HG03066 (cell line): ENCODE measurements around the gene SCTR.

Experiments used
- ATAC-seq: cut with Tn5 transposase; IDR thresholded peaks from one replicate; pipeline ENCODE4 v1.9.1; 2021; ENCODE audit warnings: low read depth; ENCODE audit not compliant: unreplicated experiment

The SCTR gene

GRCh38 chr2:119525614-119526013 is 1.3 kb upstream of the SCTR start:
- no peak for ATAC-seq

GRCh38 chr2:119523383-119523951 is 816 bp downstream of the SCTR start:
- no peak for ATAC-seq

GRCh38 chr2:119522671-119523070 is 1.6 kb downstream of the SCTR start:
- no peak for ATAC-seq

DNA sequence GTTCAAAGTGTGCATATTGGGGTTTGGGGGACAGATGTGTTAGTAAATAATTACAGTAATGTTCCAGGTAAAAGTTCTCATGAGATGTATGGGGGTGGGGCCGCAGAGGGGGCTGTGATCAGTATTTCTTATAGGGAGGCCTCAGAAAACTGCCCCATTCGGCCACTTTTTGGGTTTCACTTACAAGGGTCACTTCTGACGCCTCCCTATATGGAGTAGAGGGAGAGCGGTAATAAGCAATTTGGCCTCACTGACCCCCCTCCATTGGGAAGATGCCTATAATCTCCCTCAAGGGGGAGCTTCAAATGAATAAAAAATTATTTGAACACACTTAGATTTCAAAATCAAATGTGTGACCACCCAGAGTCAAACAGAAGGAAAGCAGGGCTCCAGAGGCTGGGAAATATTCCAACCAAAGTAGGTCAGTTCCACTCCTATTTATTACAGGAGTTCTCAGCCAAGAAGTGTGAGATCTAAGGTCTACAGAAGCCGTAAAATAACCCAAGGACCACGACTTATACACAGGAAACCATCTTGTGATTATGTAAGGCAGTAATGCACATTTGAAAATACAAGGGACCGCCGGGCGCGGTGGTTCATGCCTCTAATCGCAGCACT is 2.7 kb downstream of the SCTR start:
- ATAC-seq, result no peak

- ATAC-seq, result no peak
Measured at GRCh38 chr2:119520696-119521432, 3.4 kb downstream of the SCTR start.

GRCh38 chr2:119519057-119519408 is 5.2 kb downstream of the SCTR start:
- no peak for ATAC-seq

DNA sequence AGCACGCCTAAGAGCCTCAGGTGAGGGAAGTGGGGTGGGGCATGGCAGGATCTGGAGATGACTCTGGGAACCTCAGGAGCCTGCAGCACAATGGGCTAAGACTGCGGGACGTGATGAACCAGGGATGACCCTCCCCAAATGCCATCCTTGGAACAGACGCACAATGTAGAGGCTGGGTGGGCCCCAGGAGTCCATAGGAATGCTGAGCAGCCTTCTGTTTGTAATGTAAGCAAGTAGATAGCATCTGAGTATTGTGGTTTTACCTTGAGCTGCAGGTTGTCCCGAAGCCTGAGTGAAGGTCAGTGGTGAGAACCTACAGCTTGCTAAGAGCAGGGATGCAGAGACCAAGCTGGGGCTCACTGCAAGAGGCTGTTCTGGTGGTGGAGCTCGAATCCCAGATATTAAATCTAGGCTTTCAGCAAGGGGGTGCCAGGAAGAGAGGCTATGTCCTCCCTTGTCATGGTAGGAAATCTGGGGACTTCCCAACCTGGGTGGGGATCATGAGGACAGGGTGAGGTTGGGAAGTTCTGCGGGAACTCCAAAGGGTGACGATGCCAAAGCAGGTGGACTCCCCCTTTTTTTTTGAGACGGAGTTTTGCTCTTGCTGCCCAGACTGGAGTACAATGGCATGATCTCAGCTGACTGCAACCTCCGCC is 5.8 kb downstream of the SCTR start:
- ATAC-seq, result no peak

- ATAC-seq, result no peak
Measured at GRCh38 chr2:119517433-119517832, 6.8 kb downstream of the SCTR start.

DNA sequence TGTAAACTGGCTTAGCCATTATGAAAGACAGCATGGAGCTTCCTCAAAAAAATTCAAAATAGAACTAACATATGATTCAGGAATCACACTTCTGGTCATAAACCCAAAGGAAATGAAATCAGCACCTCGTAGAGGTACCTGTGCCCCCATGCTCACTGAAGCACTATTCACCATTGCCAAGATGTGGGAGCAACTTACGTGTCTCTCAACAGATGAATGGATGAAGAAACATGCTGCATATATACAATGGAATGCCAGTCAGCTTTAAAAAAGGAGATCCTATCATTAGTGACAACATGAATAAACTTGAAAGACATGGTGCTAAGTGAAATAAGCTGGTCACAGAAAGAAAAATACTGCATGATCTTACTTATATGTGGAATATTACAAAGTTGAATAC is 8.2 kb downstream of the SCTR start:
- ATAC-seq, result no peak

DNA sequence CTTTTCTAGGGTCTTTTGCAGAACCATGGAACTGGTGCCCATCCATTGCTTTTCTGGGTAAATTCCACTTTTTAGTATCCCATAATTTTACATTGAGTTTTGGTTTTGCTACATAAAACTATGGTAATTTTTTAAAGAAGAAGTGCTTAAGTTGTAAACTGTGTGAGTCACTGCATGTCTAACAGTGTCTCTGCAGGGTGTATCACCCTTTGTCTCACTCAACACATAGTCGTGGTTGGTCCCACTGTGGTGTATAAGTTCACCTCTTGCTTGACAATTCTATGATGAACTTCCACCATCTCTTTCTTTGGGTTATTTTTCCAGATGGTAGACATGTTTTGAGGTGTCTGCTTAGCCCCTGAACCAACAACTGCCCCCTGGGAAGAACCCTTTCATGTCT is 10.5 kb downstream of the SCTR start:
- ATAC-seq, result no peak

GRCh38 chr2:119512946-119513345 is 11.3 kb downstream of the SCTR start:
- ATAC-seq, result no peak

DNA sequence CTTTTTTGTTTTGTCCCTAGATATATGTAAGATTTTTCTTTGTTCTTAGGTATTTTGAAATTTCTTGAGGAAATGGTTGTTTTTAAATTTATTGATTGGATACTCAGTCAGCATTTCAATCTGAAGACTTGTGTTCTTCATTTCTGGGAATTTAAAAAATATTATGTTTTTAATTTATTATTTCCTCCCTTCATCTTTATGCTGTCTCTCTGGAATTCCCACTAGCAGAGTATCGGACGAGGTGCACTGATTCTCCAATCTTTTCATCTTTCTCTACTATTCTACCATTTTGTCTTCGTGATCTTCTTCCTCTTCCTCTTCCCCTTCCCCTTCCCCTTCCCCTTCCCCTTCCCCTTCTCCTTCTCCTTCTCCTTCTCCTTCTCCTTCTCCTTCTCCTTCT is 12.3 kb downstream of the SCTR start:
- no peak for ATAC-seq

- no peak for ATAC-seq
Measured at GRCh38 chr2:119508756-119509155, 15.5 kb downstream of the SCTR start.

GRCh38 chr2:119496682-119497081 is 27.6 kb downstream of the SCTR start:
- no peak for ATAC-seq

- ATAC-seq, result no peak
Measured at GRCh38 chr2:119495948-119496347, 28.3 kb downstream of the SCTR start.

- no peak for ATAC-seq
Measured at GRCh38 chr2:119494163-119494790, 30.0 kb downstream of the SCTR start.

DNA sequence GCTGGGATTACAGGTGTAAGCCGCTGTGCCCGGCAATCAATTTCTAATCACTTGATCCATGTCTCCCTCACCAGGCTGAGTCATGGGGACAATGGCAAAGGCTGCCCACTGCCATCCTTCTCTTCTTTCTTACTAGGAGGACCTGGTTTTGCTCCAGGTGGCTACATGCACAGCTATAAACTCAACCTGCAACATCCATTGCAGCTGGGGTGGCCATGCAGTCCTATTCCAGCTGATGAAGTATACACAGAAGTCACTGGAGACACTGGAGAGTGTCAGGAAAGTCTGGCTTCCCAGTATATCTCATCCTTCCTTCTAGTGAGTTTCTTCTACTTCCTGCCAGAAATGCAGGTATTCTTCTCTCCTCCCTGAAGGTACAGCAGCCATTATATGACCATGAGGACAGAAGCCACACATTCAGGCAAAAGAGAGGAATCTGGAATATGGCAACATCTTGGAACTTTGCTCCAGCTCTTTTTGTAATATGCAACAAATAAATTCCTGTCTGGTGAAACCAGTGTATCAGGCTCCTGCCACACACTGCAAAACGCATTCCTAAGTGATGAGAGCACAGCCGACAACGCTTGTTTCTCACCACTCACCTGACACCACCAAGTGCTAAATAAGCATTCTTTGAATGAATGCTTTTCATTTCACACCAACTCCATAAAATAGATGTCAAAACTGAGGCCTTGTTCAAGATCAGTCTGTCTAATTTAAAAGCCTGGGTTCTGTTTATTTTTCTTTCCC is 32.3 kb downstream of the SCTR start:
- no peak for ATAC-seq

GRCh38 chr2:119490653-119491195 is 33.6 kb downstream of the SCTR start:
- ATAC-seq, result no peak

DNA sequence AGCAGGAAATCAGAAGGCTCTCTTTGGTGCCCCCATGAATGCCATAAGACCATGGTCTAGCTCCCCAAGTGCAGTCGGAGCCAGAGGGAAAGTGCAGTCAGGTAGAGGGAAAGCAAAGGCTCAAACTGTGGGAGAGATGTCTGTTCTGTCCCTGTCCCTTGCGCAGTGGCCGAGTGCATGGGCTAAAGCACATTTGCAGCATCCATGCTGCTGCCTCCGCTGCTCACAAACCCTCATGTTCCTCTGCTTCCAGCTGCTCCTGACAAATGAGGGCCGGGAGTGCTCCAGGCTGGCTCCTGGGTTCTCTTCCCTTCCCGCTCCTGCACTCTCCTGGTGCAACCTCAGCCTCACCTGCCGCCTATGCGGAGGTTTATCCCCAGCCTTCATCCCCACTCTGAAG is 34.2 kb downstream of the SCTR start:
- no peak for ATAC-seq

GRCh38 chr2:119489232-119489952 is 34.9 kb downstream of the SCTR start:
- no peak for ATAC-seq
